H1 (cell line): ENCODE results near the gene C2CD4C. TPM values are rescaled to one million over a fixed set of nuclear protein-coding genes. Genes with fewer than 3 reads are reported as not detected.

Source experiments
- CTCF ChIA-PET: fragments of 300-600 bp; sonication (Branson Sonifier 250); formaldehyde crosslinking; loops from one replicate; lab custom pipeline; 2021; ENCODE audit not compliant: partially characterized antibody; lab: Charles Lee
- POLR2A ChIA-PET: fragments of 300-600 bp; sonication (Branson Sonifier 250); formaldehyde crosslinking; loops from one replicate; lab custom pipeline; 2021; ENCODE audit warnings: inconsistent platforms; ENCODE audit not compliant: partially characterized antibody; lab: Charles Lee
- DNase-seq, 2 experiments: peaks; one replicate each; pipeline versions ENCODE4 v3.0.0 to v3.0.0-alpha.2; 2010 to 2022; ENCODE audit warnings: low spot score in 2 of 2, low read depth in 1 of 2, mixed read lengths in 1 of 2
- FAIRE-seq: peaks from 2 replicates; lab custom pipeline; 2011; peaks lifted over from hg19 to GRCh38; lab: Jason Lieb, UNC
- H2AFZ ChIP-seq: 2 replicates; pipeline ENCODE4 v1.8.1; 2012; ENCODE audit warnings: low read length, inconsistent platforms
- H2AK5ac ChIP-seq: 2 replicates; pipeline ENCODE4 v1.6.1; 2013; ENCODE audit warnings: low read depth, low read length
- H2BK120ac ChIP-seq: replicated peaks from 2 replicates; pipeline ENCODE3; 2013; ENCODE audit warnings: low read depth, low read length, inconsistent platforms
- H2BK12ac ChIP-seq: 2 replicates; pipeline ENCODE4 v1.6.1; 2013; ENCODE audit warnings: low read depth, low read length
- H2BK15ac ChIP-seq: 2 replicates; pipeline ENCODE4 v1.6.1; 2013; ENCODE audit warnings: low read length
- H2BK20ac ChIP-seq: 2 replicates; pipeline ENCODE4 v1.6.1; 2013; ENCODE audit warnings: low read length
- H2BK5ac ChIP-seq: 2 replicates; pipeline ENCODE4 v1.6.1; 2013; ENCODE audit warnings: low read depth, low read length
- H3K14ac ChIP-seq: 2 replicates; pipeline ENCODE4 v1.6.1; 2013; ENCODE audit warnings: inconsistent platforms; ENCODE audit not compliant: insufficient read length
- H3K18ac ChIP-seq: 2 replicates; pipeline ENCODE4 v1.6.1; 2013; ENCODE audit warnings: low read length; ENCODE audit errors: extremely low read depth
- H3K23ac ChIP-seq: 2 replicates; pipeline ENCODE4 v1.6.1; 2013; ENCODE audit warnings: inconsistent platforms; ENCODE audit not compliant: insufficient read length
- H3K23me2 ChIP-seq: 2 replicates; pipeline ENCODE4 v1.6.1; 2013; ENCODE audit warnings: low read depth, low read length
- H3K27ac ChIP-seq: 2 replicates; pipeline ENCODE4 v1.6.1; 2011; ENCODE audit warnings: low read depth, low read length, inconsistent platforms
- H3K27me3 ChIP-seq, 4 experiments: replicated peaks in 1 of 4; 1 replicate in 1 of 4; 2 replicates in 3 of 4; pipeline versions ENCODE4 v1.6.1 to v1.8.1; 2011 to 2013; ENCODE audit warnings: low read length in 3 of 4, mild to moderate bottlenecking in 3 of 4, inconsistent platforms in 2 of 4, mixed read lengths in 2 of 4, moderate library complexity in 1 of 4; ENCODE audit not compliant: control insufficient read depth in 3 of 4, insufficient read depth in 3 of 4; ENCODE audit errors: extremely low read depth in 1 of 4
- H3K36me3 ChIP-seq, 4 experiments: 2 replicates each; pipeline versions ENCODE4 v1.6.1 to v1.8.1; 2011 to 2013; ENCODE audit warnings: mild to moderate bottlenecking in 4 of 4, low read length in 3 of 4, moderate library complexity in 2 of 4, control low read depth in 1 of 4, inconsistent platforms in 1 of 4; ENCODE audit not compliant: insufficient read depth in 4 of 4, control insufficient read depth in 2 of 4
- H3K4ac ChIP-seq: replicated peaks from 2 replicates; pipeline ENCODE3; 2013; ENCODE audit warnings: low read length, low read depth, mixed read lengths, inconsistent platforms; ENCODE audit not compliant: insufficient read length
- H3K4me1 ChIP-seq, 4 experiments: replicated peaks in 1 of 4; 1 replicate in 1 of 4; 2 replicates in 3 of 4; pipeline versions ENCODE4 v1.6.1 to v1.8.1; 2011 to 2013; ENCODE audit warnings: low read length in 3 of 4, inconsistent platforms in 2 of 4, mixed read lengths in 1 of 4; ENCODE audit not compliant: insufficient read depth in 4 of 4, control insufficient read depth in 3 of 4
- H3K4me2 ChIP-seq, 2 experiments: 2 replicates each; pipeline versions ENCODE4 v1.6.1 to v1.8.1; 2011 to 2013; ENCODE audit warnings: low read depth in 2 of 2, low read length in 2 of 2, control low read depth in 1 of 2, inconsistent platforms in 1 of 2, mild to moderate bottlenecking in 1 of 2; ENCODE audit not compliant: insufficient read depth in 1 of 2
- H3K4me3 ChIP-seq, 4 experiments: fragments of 200-600, 300-600 bp in 1 of 4; sonication (generic), shearing (Covaris generic), sonication (Bioruptor Twin) in 1 of 4; 2 replicates each; pipeline versions ENCODE4 v1.5.1 to v1.8.1; 2011 to 2016; ENCODE audit warnings: low read length in 4 of 4, low read depth in 3 of 4, control low read depth in 2 of 4, inconsistent platforms in 2 of 4, mild to moderate bottlenecking in 2 of 4, mixed read lengths in 1 of 4, moderate library complexity in 1 of 4; ENCODE audit not compliant: insufficient read depth in 2 of 4; ENCODE audit errors: extremely low read depth in 1 of 4
- H3K56ac ChIP-seq: replicated peaks from 2 replicates; pipeline ENCODE3; 2013; ENCODE audit warnings: low read depth, mild to moderate bottlenecking, mixed read lengths, low read length, inconsistent platforms; ENCODE audit not compliant: insufficient read length
- H3K79me1 ChIP-seq: 2 replicates; pipeline ENCODE4 v1.6.1; 2013; ENCODE audit warnings: low read depth, low read length, control low read depth
- H3K79me2 ChIP-seq, 2 experiments: 2 replicates each; pipeline versions ENCODE4 v1.6.1 to v1.8.1; 2012 to 2013; ENCODE audit warnings: low read length in 2 of 2, mild to moderate bottlenecking in 2 of 2, inconsistent platforms in 1 of 2; ENCODE audit not compliant: insufficient read depth in 2 of 2, control insufficient read depth in 1 of 2
- H3K9ac ChIP-seq, 4 experiments: replicated peaks in 1 of 4; 1 replicate in 1 of 4; 2 replicates in 3 of 4; pipeline versions ENCODE4 v1.6.1 to v1.8.1; 2011 to 2013; ENCODE audit warnings: low read depth in 3 of 4, low read length in 3 of 4, control low read depth in 2 of 4, mild to moderate bottlenecking in 2 of 4, moderate library complexity in 2 of 4, inconsistent platforms in 1 of 4; ENCODE audit errors: extremely low read depth in 1 of 4
- H3K9me3 ChIP-seq, 2 experiments: 2 replicates each; pipeline versions ENCODE4 v1.6.1 to v1.8.1; 2012 to 2013; ENCODE audit warnings: mild to moderate bottlenecking in 2 of 2, moderate library complexity in 2 of 2, control low read depth in 1 of 2, inconsistent platforms in 1 of 2, low read depth in 1 of 2, low read length in 1 of 2, mixed read lengths in 1 of 2; ENCODE audit not compliant: insufficient read depth in 2 of 2
- H4K20me1 ChIP-seq, 2 experiments: replicated peaks in 1 of 2; 2 replicates each; pipeline versions ENCODE3 to v1.8.1; 2011 to 2013; ENCODE audit warnings: inconsistent platforms in 2 of 2, low read length in 2 of 2, mild to moderate bottlenecking in 1 of 2; ENCODE audit not compliant: insufficient read depth in 2 of 2, control insufficient read depth in 1 of 2
- H4K5ac ChIP-seq: 2 replicates; pipeline ENCODE4 v1.6.1; 2013; ENCODE audit warnings: low read length, low read depth, mixed read lengths, inconsistent platforms; ENCODE audit not compliant: insufficient read length
- H4K8ac ChIP-seq: 2 replicates; pipeline ENCODE4 v1.8.0; 2013; ENCODE audit warnings: mild to moderate bottlenecking, moderate library complexity, low read length, inconsistent platforms; ENCODE audit not compliant: insufficient read depth; ENCODE audit errors: extremely low read depth
- H4K91ac ChIP-seq: replicated peaks from 2 replicates; pipeline ENCODE3; 2013; ENCODE audit warnings: low read length, mixed read lengths, inconsistent platforms; ENCODE audit not compliant: insufficient read length
- BRCA1 ChIP-seq: IDR thresholded peaks from 2 replicates; pipeline ENCODE4 v1.6.1; 2012; ENCODE audit warnings: low read depth, low read length, improper control_type of control experiment
- CREB1 ChIP-seq: IDR thresholded peaks from 2 replicates; pipeline ENCODE4 v1.6.1; 2012; ENCODE audit warnings: inconsistent platforms
- EGR1 ChIP-seq: IDR thresholded peaks from 2 replicates; pipeline ENCODE4 v1.6.1; 2011; ENCODE audit warnings: low read depth, low read length, borderline replicate concordance
- GABPA ChIP-seq: IDR thresholded peaks from 2 replicates; pipeline ENCODE4 v1.6.1; 2011; ENCODE audit warnings: mild to moderate bottlenecking, low read length, moderate library complexity, borderline replicate concordance; ENCODE audit not compliant: insufficient read depth
- HDAC2 ChIP-seq, 2 experiments: fragments of 300-600 bp in 1 of 2; sonication (generic) in 1 of 2; IDR thresholded peaks; 2 replicates each; pipeline ENCODE4 v1.6.1; 2011 to 2012; ENCODE audit warnings: low read depth in 2 of 2, low read length in 2 of 2, mild to moderate bottlenecking in 2 of 2, moderate library complexity in 2 of 2, borderline replicate concordance in 1 of 2, inconsistent platforms in 1 of 2
- MAFK ChIP-seq: IDR thresholded peaks from 2 replicates; pipeline ENCODE4 v1.6.1; 2012; ENCODE audit warnings: low read depth, mild to moderate bottlenecking, improper control_type of control experiment, low read length
- POLR2AphosphoS5 ChIP-seq: IDR thresholded peaks from 2 replicates; pipeline ENCODE4 v1.6.1; 2011; ENCODE audit warnings: low read depth, low read length
- SP4 ChIP-seq: IDR thresholded peaks from 2 replicates; pipeline ENCODE4 v1.6.1; 2012; ENCODE audit warnings: low read length, inconsistent platforms
- TAF1 ChIP-seq: IDR thresholded peaks from 2 replicates; pipeline ENCODE4 v1.6.1; 2011; ENCODE audit warnings: mild to moderate bottlenecking, low read depth, low read length
- WGBS, 2 experiments: shearing (Covaris generic) in 1 of 2; methylation state at CpG; one replicate each; pipeline versions ENCODE4 v1.1.6 to v1.1.7; 2013 to 2015; ENCODE audit warnings: low lambda C conversion rate in 2 of 2, mixed read lengths in 2 of 2, inconsistent platforms in 1 of 2, low coverage in 1 of 2, missing lambda C conversion rate in 1 of 2; ENCODE audit not compliant: insufficient replicate concordance in 2 of 2, insufficient coverage in 1 of 2, insufficient read length in 1 of 2; ENCODE audit errors: extremely low coverage in 1 of 2, missing lambda C conversion rate in 1 of 2; 5-methylcytosine and 5-hydroxymethylcytosine counted together
- polyA plus RNA-seq, 7 experiments: library from polyadenylated mRNA; depleted of rRNA in 3 of 7; stranded (reverse) in 5 of 7; unstranded in 2 of 7; fragments of >200 nt in 5 of 7; fragments of 200-250 nt in 2 of 7; gene quantifications; 1 replicate in 5 of 7; 2 replicates in 1 of 7; 4 replicates in 1 of 7; pipeline versions ENCODE4 v1.2.1 to v1.2.3, GENCODE V29; 2011 to 2013; ENCODE audit warnings: missing spikeins in 2 of 7, mixed read lengths in 2 of 7
- total RNA-seq: library from RNA; stranded (reverse); fragmentation: NEBNext Ultra II Directional; extraction: Animal tissue kit (Norgen Biotek cat#: 25700); gene quantifications from 2 replicates; pipeline ENCODE4 v1.2.1, GENCODE V29; 2021
- TF ChIP-seq, protein P1 (sequence below): IDR thresholded peaks from 2 replicates; pipeline ENCODE4 v1.6.1; 2012; ENCODE audit warnings: inconsistent platforms

C2CD4C gene
- total and polyA plus RNA-seq, 2 of the 8 experiments (the other 6 are each of a cell fraction or from before 2014, with no cell fraction given): 3.8 to 6.3 TPM

DNA sequence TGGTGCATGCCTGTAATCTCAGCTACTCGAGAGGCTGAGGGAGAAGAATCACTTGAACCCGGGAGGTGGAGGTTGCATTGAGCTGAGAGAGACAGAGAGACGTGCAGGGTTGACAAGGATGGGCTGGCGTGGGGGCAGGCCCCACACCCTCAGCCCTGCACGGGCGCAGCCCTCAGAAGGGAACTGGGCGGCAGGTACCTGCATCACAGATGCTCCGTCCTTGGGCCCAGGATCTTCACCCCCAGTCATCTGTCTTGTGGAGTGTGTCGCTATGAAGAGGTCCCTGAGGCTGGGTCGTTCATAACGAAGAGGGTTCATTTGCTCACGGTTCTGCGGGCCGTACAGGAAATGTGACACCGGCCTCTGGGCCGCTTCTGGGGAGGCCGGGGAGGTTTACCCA lies 20.3 kb downstream of the C2CD4C start:
- Histone ChIP-seq H3K4me2 (no peak overlapping the region), H2BK120ac (no peak overlapping the region), H3K36me3 (no peaks in the 10 kb centered on the region), H3K27ac (no peak overlapping the region), H3K56ac (no peak overlapping the region), H2BK20ac (no peak overlapping the region), H3K9me3 (peaks cover 2 to 8% of the 10 kb centered on the region in 2 experiments; a peak in 2 of 4 replicates), H3K4me3 (no peak overlapping the region), H4K5ac (no peak overlapping the region), H2BK15ac (no peak overlapping the region), H4K20me1 (peaks cover 0 to 3% of the 10 kb centered on the region in 2 experiments), H2BK5ac (peak overlapping the region; percentile 35; the same call in 1 of the 2 replicates), H3K4me1 (peaks cover 0 to 19% (median 8%) of the 10 kb centered on the region in 4 experiments; a peak in 5 of 7 replicates), H3K79me1 (no peaks in the 10 kb centered on the region), H2AFZ (no peak overlapping the region), H4K8ac (no peak overlapping the region), H4K91ac (peak overlapping the region; percentile 80), H3K9ac (no peak overlapping the region), H3K23me2 (peaks cover 4% of the 10 kb centered on the region), H2AK5ac (no peak overlapping the region), H3K18ac (no peak overlapping the region), H3K27me3 (no peaks in the 10 kb centered on the region), H2BK12ac (0 out of 2 replicates have a peak overlapping the region, but pooled peaks have one; percentile 9), H3K4ac (no peak overlapping the region), H3K23ac (no peak overlapping the region)
- DNase-seq (no peak), FAIRE-seq (no peak)
- ChIA-PET CTCF (interaction anchor here (0.7 to 2.4 kb wide), 11 partner anchors 8 to 122 kb away, joined by 3 to 6 read pairs (median 5); partner anchors contain the start of gene C2CD4C), POLR2A (interaction anchor here (0.8 to 1.6 kb wide), 4 partner anchors 10 to 47 kb away, joined by 3 to 5 read pairs (median 3); no protein-coding TSS in a partner anchor)
- 84% methylated on average over 17 of the region's 17 CpGs; no CpG with 5 or more reads in 1 of the 2 experiments for WGBS, 2 experiments
- TF ChIP-seq SP4: no peak
- TF ChIP-seq MAFK: no peak
- TF ChIP-seq POLR2AphosphoS5: no peak
- TF ChIP-seq GABPA: no peak
- no peak for TF ChIP-seq BRCA1
- TF ChIP-seq TAF1: no peak
- TF ChIP-seq HDAC2 (IDR thresholded peaks at IDR 0.05; ENCODE audit: borderline replicate concordance in 1 of 2, low read depth in 2 of 2, low read length in 2 of 2): no peak
- TF ChIP-seq EGR1: no peak
- TF ChIP-seq, protein P1, sequence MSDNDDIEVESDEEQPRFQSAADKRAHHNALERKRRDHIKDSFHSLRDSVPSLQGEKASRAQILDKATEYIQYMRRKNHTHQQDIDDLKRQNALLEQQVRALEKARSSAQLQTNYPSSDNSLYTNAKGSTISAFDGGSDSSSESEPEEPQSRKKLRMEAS: no peak
- TF ChIP-seq CREB1: no peak
- TF ChIP-seq, all 59 proteins: peak for 0
- Histone ChIP-seq H3K14ac (no peak overlapping the region), H3K79me2 (no peaks in the 10 kb centered on the region)
